Measurements from ENCODE around the gene DUSP3.

DUSP3 gene

DNA sequence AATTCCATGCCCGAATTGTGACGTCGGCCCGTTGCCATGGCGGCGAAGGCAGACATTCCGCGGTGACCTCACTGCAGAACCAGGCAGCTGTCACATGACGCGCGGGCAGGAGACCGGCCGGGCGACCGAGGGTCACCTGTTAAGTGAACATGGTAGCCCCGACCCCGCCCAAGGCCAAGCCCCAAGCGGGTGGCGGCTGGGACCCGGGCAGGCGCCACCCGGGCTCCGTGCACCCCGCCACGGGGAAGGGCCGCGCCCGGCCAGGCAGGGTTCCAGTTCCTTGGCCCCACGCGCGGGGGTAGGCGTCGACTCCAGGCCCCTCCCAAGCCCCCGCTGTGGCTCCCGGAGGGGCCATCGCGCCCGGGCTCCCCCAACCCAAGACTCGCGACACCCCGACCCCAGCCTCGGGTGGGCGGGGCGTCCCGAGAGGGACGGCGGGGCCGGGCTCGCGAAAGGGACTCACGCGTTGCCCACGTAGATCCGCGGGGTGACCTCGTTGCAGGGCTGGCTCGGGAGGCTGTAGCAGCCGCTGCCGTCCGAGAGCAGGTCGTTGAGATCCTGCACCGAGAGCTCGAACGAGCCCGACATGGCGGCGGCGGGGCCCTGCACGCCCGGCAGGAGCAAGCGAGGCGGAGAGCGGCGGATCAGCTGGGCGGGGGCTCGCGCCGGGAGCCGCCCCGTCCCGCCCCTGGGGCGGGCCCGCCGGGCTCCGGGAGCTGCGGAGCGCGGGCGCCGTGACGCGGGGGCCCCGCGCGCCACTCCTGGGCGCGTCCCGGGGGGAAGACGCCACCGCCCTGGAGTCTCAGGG is at the start of gene DUSP3:
Gene DUSP3 (minus strand): TSS at position 641 of the 808 bp plus-strand sequence. CDS start 53 bp downstream, at position 588.
- peak; percentile 36 to 61 (median 46) for DNase-seq (ENCODE audit: low read depth in 2 of 3, low spot score in 1 of 3)

- no peak for DNase-seq (ENCODE audit: low read depth in 2 of 3, low spot score in 1 of 3)
Observed at GRCh38 chr17:43827596-43827995, 48.8 kb upstream of the DUSP3 start.

DNA sequence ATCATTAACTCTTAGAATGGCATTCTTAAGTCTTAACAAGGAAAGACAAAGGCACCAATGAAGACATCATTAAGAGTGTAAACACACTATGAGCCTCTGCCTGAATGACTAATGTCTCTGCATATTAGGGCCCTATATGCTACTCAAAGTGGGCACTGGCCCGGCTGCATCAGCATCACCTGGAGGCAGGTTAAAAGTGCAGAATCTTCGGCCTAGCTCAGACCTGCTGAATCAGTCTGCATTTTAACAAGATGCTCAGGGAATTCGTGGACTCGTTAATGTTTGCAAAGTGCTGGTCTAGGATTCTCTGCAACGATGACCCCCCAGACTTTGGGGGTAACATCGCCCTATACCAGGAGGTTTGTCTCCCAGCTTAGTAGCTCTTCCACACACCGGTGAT is 47.4 kb upstream of the DUSP3 start:
- no peak for DNase-seq (ENCODE audit: low read depth in 2 of 3, low spot score in 1 of 3)

- DNase-seq (ENCODE audit: low read depth in 2 of 3, low spot score in 1 of 3), result no peak
Observed at GRCh38 chr17:43825567-43825966, 46.8 kb upstream of the DUSP3 start.

- no peak for DNase-seq (ENCODE audit: low read depth in 2 of 3, low spot score in 1 of 3)
Observed at GRCh38 chr17:43823350-43824084, 44.7 kb upstream of the DUSP3 start.

- DNase-seq (ENCODE audit: low read depth in 2 of 3, low spot score in 1 of 3), result no peak
Observed at GRCh38 chr17:43822570-43823190, 43.9 kb upstream of the DUSP3 start.

DNA sequence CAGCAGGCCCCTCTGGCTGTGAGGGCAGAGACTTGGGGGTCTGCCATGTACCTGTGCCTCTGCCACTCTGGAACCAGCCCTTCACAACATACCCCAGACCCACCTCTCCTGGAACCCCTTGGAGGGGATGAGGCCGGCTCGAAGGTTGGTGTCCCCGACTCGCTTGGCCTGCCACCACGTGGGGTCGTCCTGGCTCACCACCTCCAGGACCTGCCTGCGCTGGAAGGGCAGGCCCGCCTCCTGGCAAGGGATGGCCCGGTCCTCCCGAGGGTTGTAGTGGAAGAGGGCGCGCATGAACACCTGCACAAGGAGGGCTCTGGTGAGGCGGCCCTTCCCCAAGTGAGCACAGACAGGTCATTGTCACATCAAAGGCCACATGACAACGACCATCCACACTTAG is 42.0 kb upstream of the DUSP3 start:
- DNase-seq (ENCODE audit: low read depth in 2 of 3, low spot score in 1 of 3), result no peak

DNA sequence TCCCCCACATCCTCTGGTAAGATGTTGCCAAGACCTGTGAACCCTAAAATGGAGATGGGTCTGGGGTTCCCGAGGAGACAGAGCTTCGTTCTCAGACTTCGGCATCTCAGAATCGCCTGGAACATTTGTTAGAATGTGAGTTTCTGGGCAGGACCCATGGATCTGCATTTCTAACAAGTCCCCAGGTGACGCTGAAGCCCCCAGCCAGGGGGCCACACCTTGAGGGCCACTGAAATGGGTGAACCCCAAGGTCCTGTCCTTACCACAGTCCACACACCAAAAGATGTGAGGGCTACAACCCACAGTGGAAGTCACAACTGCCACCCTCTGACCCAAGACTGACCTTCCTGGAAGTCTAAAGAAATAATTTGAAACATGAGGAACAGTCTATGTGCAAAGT is 40.2 kb upstream of the DUSP3 start:
- DNase-seq (ENCODE audit: low read depth in 2 of 3, low spot score in 1 of 3), result no peak

- no peak for DNase-seq (ENCODE audit: low read depth in 2 of 3, low spot score in 1 of 3)
Observed at GRCh38 chr17:43817826-43818225, 39.0 kb upstream of the DUSP3 start.

DNA sequence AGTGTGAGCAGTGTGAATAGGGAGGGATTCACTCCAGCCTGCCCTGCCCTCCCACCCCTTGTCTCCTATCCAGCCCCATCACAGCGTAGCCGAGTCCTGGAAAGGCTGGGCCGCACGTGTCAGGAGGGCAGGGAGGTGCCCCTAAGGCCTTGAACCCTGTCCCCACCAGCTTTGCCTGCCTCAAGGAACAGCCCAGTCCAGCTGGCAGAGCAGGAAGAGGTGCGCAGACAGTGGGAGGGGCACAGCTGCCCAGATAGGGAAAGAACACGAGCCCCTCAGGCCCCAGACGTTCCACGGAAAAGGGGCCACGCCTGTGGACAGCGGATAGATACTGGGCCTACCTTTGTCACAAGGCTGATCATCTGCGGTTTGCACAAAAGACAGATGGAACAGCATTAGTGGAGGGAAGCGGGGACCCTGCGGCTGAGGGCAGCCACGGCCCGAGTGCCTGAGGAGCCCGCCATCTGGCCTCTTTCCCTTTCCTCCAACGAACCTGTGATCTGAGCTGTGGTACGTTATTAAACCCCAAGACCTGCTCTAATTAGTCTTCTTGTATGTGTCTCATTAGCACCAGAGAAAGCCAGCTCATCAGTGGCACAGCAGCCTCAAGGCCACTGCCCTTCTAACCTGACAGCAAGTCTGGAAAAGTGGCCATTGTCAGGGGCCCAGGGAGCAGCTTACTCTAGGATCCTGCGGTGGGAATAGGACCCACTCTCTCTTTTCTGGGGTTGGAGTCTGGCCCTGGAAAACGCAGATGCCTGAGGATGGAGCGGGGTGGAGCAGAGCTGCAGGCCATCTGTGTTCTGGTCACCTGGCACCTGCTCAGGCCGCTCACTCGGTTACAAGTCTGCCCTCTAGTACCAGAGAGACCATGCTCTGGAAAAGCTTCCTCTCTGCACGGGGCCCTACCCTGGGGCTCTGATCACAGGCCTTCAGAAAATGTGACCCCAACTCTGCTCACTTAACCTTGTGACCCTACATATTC is 37.9 kb upstream of the DUSP3 start:
- DNase-seq (ENCODE audit: low read depth in 2 of 3, low spot score in 1 of 3), result no peak

- no peak for DNase-seq (ENCODE audit: low read depth in 2 of 3, low spot score in 1 of 3)
Observed at GRCh38 chr17:43814714-43815113, 35.9 kb upstream of the DUSP3 start.

- DNase-seq (ENCODE audit: low read depth in 2 of 3, low spot score in 1 of 3), result no peak
Observed at GRCh38 chr17:43814026-43814425, 35.2 kb upstream of the DUSP3 start.

DNA sequence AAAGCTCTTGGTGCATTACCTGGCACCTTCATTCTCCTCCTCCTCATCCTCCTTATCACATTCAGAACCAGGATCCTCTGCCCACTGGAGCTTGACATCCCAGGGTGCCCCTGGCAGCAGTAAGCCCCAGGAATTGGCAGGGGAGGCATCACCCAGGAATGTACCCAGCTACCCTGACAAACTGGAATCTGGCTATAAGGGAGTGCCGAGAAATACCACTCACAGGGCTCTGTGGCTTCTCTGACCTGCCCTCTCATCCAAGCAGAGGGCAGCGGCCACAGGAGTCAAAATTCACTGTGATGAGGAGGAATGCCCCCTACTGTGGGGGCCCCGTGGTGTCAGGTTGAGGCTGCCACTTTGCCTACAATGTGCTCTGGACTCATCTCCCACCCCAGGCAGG is 34.6 kb upstream of the DUSP3 start:
- DNase-seq (ENCODE audit: low read depth in 2 of 3, low spot score in 1 of 3), result no peak

- DNase-seq (ENCODE audit: low read depth in 2 of 3, low spot score in 1 of 3), result no peak
Observed at GRCh38 chr17:43812396-43813265, 33.9 kb upstream of the DUSP3 start.

DNA sequence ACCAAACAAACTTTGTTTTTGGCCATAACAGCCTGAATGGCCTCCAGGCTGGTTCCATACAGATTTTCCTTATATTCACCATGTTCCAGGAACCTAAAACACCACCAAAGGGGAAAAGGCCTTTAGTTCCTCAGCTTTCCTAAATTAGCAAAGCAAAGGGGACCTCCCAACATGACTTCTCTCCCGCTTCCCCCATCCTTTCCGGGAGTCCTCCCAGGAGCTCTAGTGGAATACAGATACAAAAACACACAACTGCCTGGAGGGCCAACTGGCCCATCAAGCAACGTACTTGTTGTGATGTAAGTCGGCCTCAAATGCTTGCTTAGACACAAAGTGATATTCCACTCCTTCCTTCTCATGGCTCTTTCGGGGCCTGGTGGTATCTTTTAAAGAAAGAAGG is 32.0 kb upstream of the DUSP3 start:
- DNase-seq (ENCODE audit: low read depth in 2 of 3, low spot score in 1 of 3), result no peak

- DNase-seq (ENCODE audit: low read depth in 2 of 3, low spot score in 1 of 3), result no peak
Observed at GRCh38 chr17:43810226-43810715, 31.5 kb upstream of the DUSP3 start.

DNA sequence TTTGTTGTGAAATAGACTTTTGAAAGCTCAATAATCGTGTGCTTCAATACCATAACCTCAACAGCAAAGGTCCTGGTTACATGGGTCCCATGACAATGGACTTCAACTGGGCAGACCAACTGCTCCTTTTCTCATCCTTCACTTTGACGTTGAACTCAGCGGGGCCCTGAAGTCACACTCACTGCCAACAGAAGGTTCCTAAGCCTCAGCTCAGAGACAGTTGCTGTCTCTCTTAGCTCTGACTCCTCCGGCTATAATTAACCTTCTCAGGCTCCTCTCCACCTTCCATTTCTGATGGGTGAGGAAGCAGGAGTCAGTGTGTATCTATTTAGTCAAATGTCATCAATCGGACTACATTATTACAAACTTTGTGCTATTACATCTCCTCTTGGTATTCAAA is 30.3 kb upstream of the DUSP3 start:
- DNase-seq (ENCODE audit: low read depth in 2 of 3, low spot score in 1 of 3), result no peak

- DNase-seq (ENCODE audit: low read depth in 2 of 3, low spot score in 1 of 3), result no peak
Observed at GRCh38 chr17:43808076-43808475, 29.3 kb upstream of the DUSP3 start.

GRCh38 chr17:43805117-43805516 is 26.3 kb upstream of the DUSP3 start:
- no peak for DNase-seq (ENCODE audit: low read depth in 2 of 3, low spot score in 1 of 3)

- no peak for DNase-seq (ENCODE audit: low read depth in 2 of 3, low spot score in 1 of 3)
Observed at GRCh38 chr17:43803758-43804157, 25.0 kb upstream of the DUSP3 start.

All from stimulated activated CD4-positive, alpha-beta T cell treated with anti-CD3 and anti-CD28 coated beads, Interleukin-12 subunit alpha, Interleukin-12 subunit beta, amount 100 ng/mL, for 48 hours (primary cell).